Dermis blood vessel endothelial cell (primary cell): Measurements from ENCODE around the gene USH1C. TPM values are rescaled to one million over a fixed set of nuclear protein-coding genes. Genes with fewer than 3 reads are reported as not detected.

Experiments
- DNase-seq: peaks from one replicate; pipeline ENCODE4 v3.0.0; 2010
- total RNA-seq: library from RNA; depleted of rRNA; stranded (reverse); fragments of >200 nt; gene quantifications from 2 replicates; pipeline ENCODE4 v1.2.3, GENCODE V29; 2014

Gene USH1C
- total RNA-seq, 1 donor from 2014 or later = not detected

GRCh38 chr11:17568944-17569343, 24.7 kb upstream of the USH1C start:
- no peak for DNase-seq

- no peak for DNase-seq
Measured at GRCh38 chr11:17564687-17565042, 20.4 kb upstream of the USH1C start.

- no peak for DNase-seq
Measured at GRCh38 chr11:17563961-17564686, 19.9 kb upstream of the USH1C start.

- DNase-seq = no peak
Measured at GRCh38 chr11:17563231-17563646, 19.0 kb upstream of the USH1C start.

- no peak for DNase-seq
Measured at GRCh38 chr11:17561526-17561925, 17.3 kb upstream of the USH1C start.

- DNase-seq = no peak
Measured at GRCh38 chr11:17561111-17561415, 16.8 kb upstream of the USH1C start.

GRCh38 chr11:17560281-17561110, 16.3 kb upstream of the USH1C start:
- no peak for DNase-seq

- no peak for DNase-seq
Measured at GRCh38 chr11:17559341-17560087, 15.3 kb upstream of the USH1C start.

GRCh38 chr11:17558916-17559315, 14.7 kb upstream of the USH1C start:
- DNase-seq = no peak

- no peak for DNase-seq
Measured at GRCh38 chr11:17558025-17558780, 14.0 kb upstream of the USH1C start.

GRCh38 chr11:17556999-17557398, 12.8 kb upstream of the USH1C start:
- DNase-seq = no peak

- no peak for DNase-seq
Measured at GRCh38 chr11:17554487-17554886, 10.3 kb upstream of the USH1C start.

GRCh38 chr11:17553249-17553546, 9.0 kb upstream of the USH1C start:
- DNase-seq = no peak

GRCh38 chr11:17552392-17553248, 8.4 kb upstream of the USH1C start:
- DNase-seq = no peak

GRCh38 chr11:17552041-17552355, 7.8 kb upstream of the USH1C start:
- no peak for DNase-seq

GRCh38 chr11:17551347-17552040, 7.3 kb upstream of the USH1C start:
- no peak for DNase-seq

- DNase-seq = no peak
Measured at GRCh38 chr11:17550450-17551346, 6.5 kb upstream of the USH1C start.

- DNase-seq = no peak
Measured at GRCh38 chr11:17548444-17548843, 4.2 kb upstream of the USH1C start.

GRCh38 chr11:17547932-17548331, 3.7 kb upstream of the USH1C start:
- no peak for DNase-seq

- DNase-seq = no peak
Measured at GRCh38 chr11:17547051-17547577, 2.9 kb upstream of the USH1C start, which contains the start of gene OTOG. OTOG (plus strand) TSS chr11:17547259; CDS start chr11:17547373, 114 bp downstream.
